Measurements from ENCODE around the gene GOLGA8F.
"Not testable (repeated sequence)": the region's sequence is repeated elsewhere in the genome, so short reads cannot be mapped to it uniquely, and the experiment has no call there.

The GOLGA8F gene, protein sequence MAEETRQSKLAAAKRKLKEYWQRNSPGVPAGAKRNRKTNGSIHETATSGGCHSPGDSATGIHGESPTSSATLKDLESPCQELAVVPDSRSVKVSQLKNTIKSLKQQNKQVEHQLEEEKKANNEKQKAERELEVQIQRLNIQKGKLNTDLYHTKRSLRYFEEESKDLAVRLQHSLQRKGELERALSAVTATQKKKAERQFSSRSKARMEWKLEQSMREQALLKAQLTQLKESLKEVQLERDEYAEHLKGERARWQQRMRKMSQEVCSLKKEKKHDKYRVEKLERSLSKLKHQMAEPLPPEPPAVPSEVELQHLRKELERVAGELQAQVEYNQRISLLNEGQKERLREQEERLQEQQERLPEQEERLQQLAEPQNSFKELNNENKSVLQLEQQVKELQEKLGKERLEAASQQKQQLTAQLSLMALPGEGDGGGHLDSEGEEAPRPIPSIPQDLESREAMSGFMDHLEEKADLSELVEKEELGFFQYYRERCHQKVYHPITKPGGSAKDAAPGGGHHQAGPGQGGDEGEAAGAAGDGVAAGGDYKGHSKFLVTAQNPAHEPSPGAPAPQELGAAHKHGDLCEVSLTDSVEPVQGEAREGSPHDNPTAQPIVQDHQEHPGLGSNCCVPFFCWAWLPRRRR

DNA sequence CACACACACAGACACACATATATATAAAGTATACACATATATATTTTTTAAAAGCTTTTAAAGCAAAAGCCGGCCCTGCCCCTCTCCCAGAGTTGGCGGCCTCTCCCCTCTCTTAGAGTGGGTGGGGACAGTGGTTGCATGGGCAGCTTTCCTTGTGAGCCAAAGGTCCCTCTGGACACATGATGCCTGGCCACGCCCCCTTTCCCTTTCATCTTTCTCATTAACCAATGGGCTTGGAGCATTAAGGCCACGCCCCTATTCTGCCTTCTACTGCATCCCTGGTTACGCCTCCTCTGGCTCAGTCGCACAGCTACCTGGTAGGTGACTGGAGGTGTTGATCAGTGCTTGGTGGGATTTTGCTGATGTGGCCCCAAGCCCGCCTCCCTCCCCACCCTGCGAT is at the start of gene GOLGA8F:
Gene GOLGA8F, plus strand, starts transcription at position 301 of the 400 bp plus-strand sequence. Its CDS starts 98 bp downstream, at position 399.
- DNase-seq: not testable (repeated sequence)

DNA sequence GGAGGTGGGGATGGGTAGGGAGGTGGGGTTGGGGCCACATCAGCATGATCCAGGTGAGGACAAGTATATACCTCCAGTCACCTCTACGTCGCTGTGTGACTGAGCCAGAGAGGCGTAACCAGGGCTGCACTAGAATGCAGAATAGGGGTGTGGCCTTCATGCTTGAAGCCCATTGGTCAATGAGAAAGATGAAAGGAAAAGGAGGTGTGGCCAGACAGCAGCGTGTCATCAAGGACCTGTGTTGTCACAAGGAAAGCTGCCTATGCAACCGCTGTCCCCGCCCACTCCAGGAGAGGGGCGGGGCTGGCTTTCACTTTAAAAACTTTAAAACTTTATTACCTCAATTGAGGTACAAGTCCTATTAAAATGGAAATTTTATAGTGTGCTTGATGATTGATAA is 20.5 kb upstream of the GOLGA8F start, which contains the start of gene GOLGA6L24:
Gene GOLGA6L24, minus strand, starts transcription at position 101 of the 400 bp plus-strand sequence. Its CDS starts 61 bp downstream, at position 40.
- DNase-seq: not testable (repeated sequence)

DNA sequence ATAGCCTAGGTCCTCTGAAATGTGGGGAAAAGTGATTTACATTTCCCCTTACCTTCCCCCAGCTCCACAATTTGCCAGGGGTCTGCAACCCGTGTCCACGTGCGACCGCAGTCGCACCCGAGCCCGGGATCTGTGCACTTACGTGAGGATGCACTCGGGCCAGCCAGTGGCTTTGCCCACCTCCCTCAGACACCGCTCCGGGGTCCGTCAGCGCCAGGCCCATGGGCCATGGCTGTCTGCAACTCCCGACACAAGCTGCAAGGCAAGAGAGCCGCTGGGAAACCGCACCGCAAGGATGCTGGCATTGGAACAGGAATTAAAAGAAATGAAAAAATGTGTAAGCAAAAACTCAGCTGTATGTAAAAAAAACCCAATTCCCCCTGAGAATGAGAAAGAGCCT is 13.0 kb upstream of the GOLGA8F start:
- DNase-seq: not testable (repeated sequence)

DNA sequence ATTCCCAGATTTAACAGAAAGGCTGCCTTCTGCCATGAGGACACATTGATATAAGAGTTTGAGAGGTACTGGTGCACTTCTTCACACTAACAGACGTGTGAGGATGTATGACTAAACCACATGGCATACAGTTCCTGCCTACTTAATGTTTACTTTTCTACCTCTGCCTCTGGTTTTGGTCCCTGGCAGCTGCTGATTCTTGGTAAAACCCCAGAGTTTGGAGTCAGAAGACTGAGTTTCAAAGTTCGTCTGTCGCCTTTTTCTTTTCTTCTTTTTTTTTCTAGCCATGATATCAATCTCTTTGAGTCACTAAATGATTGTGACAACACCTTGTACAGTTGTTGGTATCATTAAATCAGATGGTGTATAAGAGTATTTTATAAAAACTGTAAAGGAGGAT is 1.6 kb downstream of the GOLGA8F start:
- not testable (repeated sequence) for DNase-seq

DNA sequence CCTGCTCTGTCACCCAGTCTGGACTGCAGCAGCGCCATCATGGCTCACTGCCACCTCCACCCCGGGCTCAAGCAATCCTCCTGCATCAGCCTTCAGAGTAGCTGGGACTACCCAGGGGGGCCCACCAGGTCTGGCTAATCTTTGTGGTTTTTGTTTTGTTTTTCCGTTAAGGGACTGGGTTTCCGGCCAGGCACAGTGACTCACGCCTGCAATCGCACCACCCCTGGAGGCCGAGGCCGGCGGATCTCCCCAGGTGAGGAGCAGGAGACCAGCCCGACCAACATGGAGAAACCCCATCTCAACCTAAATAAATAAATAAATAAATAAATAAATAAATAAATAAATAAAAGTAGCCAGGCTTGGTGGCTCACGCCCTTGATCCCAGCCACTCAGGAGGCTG is 17.6 kb downstream of the GOLGA8F start:
- DNase-seq: not testable (repeated sequence)

DNA sequence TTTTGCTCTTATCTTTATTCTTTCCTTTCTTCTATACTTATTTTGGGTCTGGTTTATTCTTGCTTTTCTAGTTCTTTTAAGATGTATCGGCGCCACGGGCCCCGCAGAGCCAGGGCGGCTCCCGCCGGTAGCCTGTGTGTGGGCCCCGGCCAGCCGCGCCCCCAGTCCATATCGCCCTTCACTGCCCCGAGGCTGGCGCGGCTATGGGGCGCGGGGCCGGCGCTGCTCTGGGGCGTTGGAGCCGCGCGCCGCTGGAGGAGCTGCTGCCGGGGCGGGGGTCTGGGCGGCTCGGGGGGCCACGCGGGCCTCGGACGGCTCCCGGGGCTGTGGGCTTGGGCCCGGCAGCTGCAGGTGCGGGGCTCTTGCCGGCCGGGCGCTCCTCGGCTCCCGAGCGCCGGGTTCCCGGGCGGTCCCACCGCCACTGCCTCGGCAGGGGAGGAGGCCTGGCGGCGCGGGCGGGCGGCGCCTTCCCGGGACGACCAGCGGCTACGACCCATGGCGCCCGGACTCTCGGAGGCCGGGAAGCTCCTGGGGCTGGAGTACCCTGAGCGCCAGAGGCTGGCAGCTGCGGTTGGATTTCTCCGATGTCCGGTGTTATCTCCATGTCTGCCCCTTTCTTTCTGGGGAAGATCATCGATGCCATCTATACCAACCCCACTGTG is 24.4 kb downstream of the GOLGA8F start:
- not testable (repeated sequence) for DNase-seq

DNA sequence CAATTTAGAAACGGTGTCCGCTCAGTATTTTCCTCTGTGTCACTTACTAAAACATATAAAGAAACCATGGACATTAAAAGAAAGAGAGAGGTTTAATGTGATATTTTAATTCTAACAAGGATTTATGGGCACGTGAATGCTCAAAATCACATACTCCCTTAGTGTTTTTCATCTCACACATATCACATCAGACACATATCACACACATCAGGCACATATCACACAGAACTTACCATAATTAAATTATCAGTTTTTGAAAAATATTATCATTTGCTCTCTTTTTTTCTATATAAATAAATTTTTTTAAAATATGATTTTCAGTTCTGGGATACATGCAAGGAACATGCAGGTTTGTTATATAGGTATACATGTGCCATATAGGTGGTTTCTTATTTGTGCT is 42.0 kb downstream of the GOLGA8F start:
- not testable (repeated sequence) for DNase-seq

DNA sequence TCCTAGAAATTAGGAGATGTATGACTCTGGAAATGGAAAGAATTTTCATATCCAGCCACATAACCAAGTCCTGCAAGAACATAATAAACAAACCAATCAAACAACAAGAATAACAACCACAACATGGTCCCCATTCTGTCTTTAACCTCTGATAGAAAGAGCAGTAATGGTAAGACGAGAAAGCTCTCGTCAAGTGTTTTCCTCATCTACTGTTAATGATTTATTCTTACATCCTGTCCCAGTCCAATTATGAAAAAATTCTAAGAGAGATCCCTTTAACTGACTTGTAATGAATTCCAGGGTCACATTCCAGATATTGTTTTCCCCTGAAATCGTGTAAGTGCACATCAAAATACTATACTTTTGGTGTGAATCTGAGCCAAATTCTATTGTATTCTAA is 57.1 kb downstream of the GOLGA8F start:
- DNase-seq: not testable (repeated sequence)
